Thyroid gland (tissue), 4 donors: ENCODE results near the gene EXOC3. TPM values are rescaled to one million over a fixed set of nuclear protein-coding genes. Genes with fewer than 3 reads are reported as not detected.
A peak's percentile ranks its signal among the peaks of the same experiment; 100 is the strongest.

Experiments
- DNase-seq, 2 donors: peaks; one replicate each; pipeline ENCODE4 v3.0.0-alpha.2; 2019
- H3K27ac ChIP-seq, 3 donors: fragments of 200-600 bp; sonication (generic); 1 replicate in 2 of 3; 2 replicates in 1 of 3; pipeline ENCODE4 v1.5.1; 2016 to 2019; ENCODE audit warnings: mild to moderate bottlenecking in 1 of 3, moderate library complexity in 1 of 3
- H3K27me3 ChIP-seq: fragments of 200-600 bp; sonication (generic); one replicate; pipeline ENCODE4 v1.5.1; 2019
- H3K36me3 ChIP-seq, 2 donors: fragments of 200-600 bp; sonication (generic); one replicate each; pipeline ENCODE4 v1.5.1; 2016 to 2019
- H3K4me1 ChIP-seq, 2 donors: fragments of 200-600 bp; sonication (generic); one replicate each; pipeline ENCODE4 v1.5.1; 2017 to 2019
- H3K4me3 ChIP-seq, 3 donors: fragments of 200-600 bp; sonication (generic); replicated peaks in 1 of 3; 1 replicate in 2 of 3; 2 replicates in 1 of 3; pipeline ENCODE4 v1.5.1; 2016; ENCODE audit warnings: mild to moderate bottlenecking in 1 of 3
- H3K9me3 ChIP-seq: fragments of 200-600 bp; sonication (generic); one replicate; pipeline ENCODE4 v1.5.1; 2017
- CTCF ChIP-seq, 6 experiments: fragments of 200-600 bp in 3 of 6; fragments of 450-650 bp in 3 of 6; sonication (generic) in 3 of 6; IDR thresholded peaks; one replicate each; pipeline ENCODE4 v1.5.1; 2016 to 2019; ENCODE audit warnings: antibody characterized with exemption in 6 of 6, mild to moderate bottlenecking in 2 of 6, inconsistent platforms in 1 of 6, moderate library complexity in 1 of 6
- POLR2A ChIP-seq, 2 donors: fragments of 450-650 bp; IDR thresholded peaks; one replicate each; pipeline ENCODE4 v1.6.1; 2017; ENCODE audit warnings: antibody characterized with exemption in 2 of 2, mild to moderate bottlenecking in 2 of 2, moderate library complexity in 1 of 2
- WGBS, 2 donors: methylation state at CpG; one replicate each; pipeline ENCODE4 v1.1.5; 2017; 5-methylcytosine and 5-hydroxymethylcytosine counted together
- intact Hi-C: fragments of 100-400 bp; cut with DNase I; formaldehyde crosslinking; loops from one replicate; pipeline ENCODE4 v1.15.1; 2023
- total RNA-seq, 4 donors: library from RNA; depleted of rRNA; stranded (reverse); fragments of >200 nt; gene quantifications; one replicate each; pipeline ENCODE4 v1.2.3, GENCODE V29; 2016

EXOC3 gene
- total RNA-seq, 4 donors from 2014 or later, result 39.7 to 49.6 (median 45.0) TPM

GRCh38 chr5:460273-460625 is 17.3 kb downstream of the EXOC3 start:
- Histone ChIP-seq H3K27me3 (no peaks in the 10 kb centered on the region), H3K27ac (no peak overlapping the region), H3K4me1 (peaks cover 0 to 6% of the 10 kb centered on the region in 2 donors), H3K4me3 (no peak overlapping the region), H3K9me3 (no peaks in the 10 kb centered on the region), H3K36me3 (peaks cover 53 to 54% of the 10 kb centered on the region in 2 donors)
- no peak for DNase-seq
- intact Hi-C loops, result no loop called here
- WGBS, 2 donors, result 84 to 100% methylated on average over 7 to 8 of the region's 8 CpGs
- TF ChIP-seq POLR2A (IDR thresholded peaks at IDR 0.05) (no peak), CTCF (IDR thresholded peaks at IDR 0.05) (no peak)

GRCh38 chr5:462051-462481 is 19.1 kb downstream of the EXOC3 start:
- Histone ChIP-seq H3K36me3 (peaks cover 56 to 58% of the 10 kb centered on the region in 2 donors), H3K27me3 (no peaks in the 10 kb centered on the region), H3K27ac (no peak overlapping the region), H3K4me3 (no peak overlapping the region), H3K9me3 (no peaks in the 10 kb centered on the region), H3K4me1 (peaks cover 0 to 6% of the 10 kb centered on the region in 2 donors)
- no peak for DNase-seq
- intact Hi-C loops, result no loop called here
- TF ChIP-seq POLR2A (IDR thresholded peaks at IDR 0.05) (no peak), CTCF (IDR thresholded peaks at IDR 0.05) (no peak)
- 91 to 95% methylated on average over 24 of the region's 24 CpGs for WGBS, 2 donors

GRCh38 chr5:463301-463700 is 20.3 kb downstream of the EXOC3 start:
- H3K27ac ChIP-seq, result no peak overlapping the region
- peaks cover 0 to 6% of the 10 kb centered on the region in 2 donors for H3K4me1 ChIP-seq
- DNase-seq, result no peak
- intact Hi-C loops, result no loop called here
- peaks cover 46 to 51% of the 10 kb centered on the region in 2 donors for H3K36me3 ChIP-seq
- H3K27me3 ChIP-seq, result no peaks in the 10 kb centered on the region
- 80 to 82% methylated on average over 7 of the region's 7 CpGs for WGBS, 2 donors
- H3K4me3 ChIP-seq, result no peak overlapping the region
- TF ChIP-seq CTCF (IDR thresholded peaks at IDR 0.05), result no peak
- TF ChIP-seq POLR2A (IDR thresholded peaks at IDR 0.05), result no peak
- H3K9me3 ChIP-seq, result no peaks in the 10 kb centered on the region

- intact Hi-C loops, result no loop called here
- WGBS, 2 donors, result 78 to 88% methylated on average over 18 of the region's 18 CpGs
- Histone ChIP-seq H3K4me1 (peaks cover 0 to 2% of the 10 kb centered on the region in 2 donors), H3K9me3 (no peaks in the 10 kb centered on the region), H3K36me3 (peaks cover 44 to 51% of the 10 kb centered on the region in 2 donors), H3K27me3 (no peaks in the 10 kb centered on the region), H3K27ac (no peak overlapping the region), H3K4me3 (no peak overlapping the region)
- DNase-seq, result peak in 1 of 2 donors; percentile 1
- no peak for TF ChIP-seq CTCF (IDR thresholded peaks at IDR 0.05)
- no peak for TF ChIP-seq POLR2A (IDR thresholded peaks at IDR 0.05)
These were observed 21.0 kb downstream of the EXOC3 start for GRCh38 chr5:463952-464351.

- intact Hi-C loops, result no loop called here
- Histone ChIP-seq H3K36me3 (peaks cover 44 to 50% of the 10 kb centered on the region in 2 donors), H3K4me1 (no peaks in the 10 kb centered on the region), H3K4me3 (no peak overlapping the region), H3K9me3 (no peaks in the 10 kb centered on the region), H3K27ac (no peak overlapping the region), H3K27me3 (no peaks in the 10 kb centered on the region)
- 95% methylated on average over 18 to 19 of the region's 19 CpGs for WGBS, 2 donors
- DNase-seq, result no peak
- TF ChIP-seq CTCF (IDR thresholded peaks at IDR 0.05), result no peak
- TF ChIP-seq POLR2A (IDR thresholded peaks at IDR 0.05), result no peak
These were observed 21.5 kb downstream of the EXOC3 start for GRCh38 chr5:464446-464842.
